HG02870 (cell line): ENCODE data around the gene VCAN.
A peak's percentile ranks its signal among the peaks of the same experiment; 100 is the strongest.

ENCODE experiments used
- ATAC-seq: cut with Tn5 transposase; IDR thresholded peaks from one replicate; pipeline ENCODE4 v1.9.1; 2021; ENCODE audit warnings: mild to moderate bottlenecking, moderate library complexity; ENCODE audit not compliant: unreplicated experiment

VCAN gene

GRCh38 chr5:83527722-83528438, 56.3 kb downstream of the VCAN start:
- ATAC-seq = no peak

- ATAC-seq = no peak
Observed at GRCh38 chr5:83528439-83528769, 56.9 kb downstream of the VCAN start.

GRCh38 chr5:83530193-83530592, 58.6 kb downstream of the VCAN start:
- ATAC-seq = no peak

GRCh38 chr5:83531661-83532060, 60.1 kb downstream of the VCAN start:
- no peak for ATAC-seq

GRCh38 chr5:83538786-83539462, 67.4 kb downstream of the VCAN start:
- ATAC-seq = peak; percentile 78

GRCh38 chr5:83539463-83539790, 67.9 kb downstream of the VCAN start:
- ATAC-seq = no peak

- ATAC-seq = no peak
Observed at GRCh38 chr5:83540105-83540504, 68.6 kb downstream of the VCAN start.

GRCh38 chr5:83540783-83541182, 69.2 kb downstream of the VCAN start:
- ATAC-seq = no peak

GRCh38 chr5:83542839-83543238, 71.3 kb downstream of the VCAN start:
- ATAC-seq = no peak

GRCh38 chr5:83543898-83544297, 72.4 kb downstream of the VCAN start:
- ATAC-seq = no peak

- ATAC-seq = no peak
Observed at GRCh38 chr5:83547161-83547560, 75.6 kb downstream of the VCAN start.

GRCh38 chr5:83547889-83548288, 76.3 kb downstream of the VCAN start:
- ATAC-seq = no peak

- ATAC-seq = no peak
Observed at GRCh38 chr5:83548581-83548980, 77.0 kb downstream of the VCAN start.

- no peak for ATAC-seq
Observed at GRCh38 chr5:83549076-83549475, 77.5 kb downstream of the VCAN start.

- no peak for ATAC-seq
Observed at GRCh38 chr5:83549674-83550073, 78.1 kb downstream of the VCAN start.

- no peak for ATAC-seq
Observed at GRCh38 chr5:83551821-83552220, 80.3 kb downstream of the VCAN start.

GRCh38 chr5:83552275-83552674, 80.7 kb downstream of the VCAN start:
- no peak for ATAC-seq

GRCh38 chr5:83553000-83553486, 81.5 kb downstream of the VCAN start:
- no peak for ATAC-seq

GRCh38 chr5:83554133-83554532, 82.6 kb downstream of the VCAN start:
- ATAC-seq = no peak

- no peak for ATAC-seq
Observed at GRCh38 chr5:83554686-83555085, 83.1 kb downstream of the VCAN start.

- ATAC-seq = no peak
Observed at GRCh38 chr5:83555263-83555662, 83.7 kb downstream of the VCAN start.

- peak; percentile 75 for ATAC-seq
Observed at GRCh38 chr5:83556190-83556589, 84.6 kb downstream of the VCAN start.
